ENCODE data around the gene COL5A1.

Gene COL5A1

DNA sequence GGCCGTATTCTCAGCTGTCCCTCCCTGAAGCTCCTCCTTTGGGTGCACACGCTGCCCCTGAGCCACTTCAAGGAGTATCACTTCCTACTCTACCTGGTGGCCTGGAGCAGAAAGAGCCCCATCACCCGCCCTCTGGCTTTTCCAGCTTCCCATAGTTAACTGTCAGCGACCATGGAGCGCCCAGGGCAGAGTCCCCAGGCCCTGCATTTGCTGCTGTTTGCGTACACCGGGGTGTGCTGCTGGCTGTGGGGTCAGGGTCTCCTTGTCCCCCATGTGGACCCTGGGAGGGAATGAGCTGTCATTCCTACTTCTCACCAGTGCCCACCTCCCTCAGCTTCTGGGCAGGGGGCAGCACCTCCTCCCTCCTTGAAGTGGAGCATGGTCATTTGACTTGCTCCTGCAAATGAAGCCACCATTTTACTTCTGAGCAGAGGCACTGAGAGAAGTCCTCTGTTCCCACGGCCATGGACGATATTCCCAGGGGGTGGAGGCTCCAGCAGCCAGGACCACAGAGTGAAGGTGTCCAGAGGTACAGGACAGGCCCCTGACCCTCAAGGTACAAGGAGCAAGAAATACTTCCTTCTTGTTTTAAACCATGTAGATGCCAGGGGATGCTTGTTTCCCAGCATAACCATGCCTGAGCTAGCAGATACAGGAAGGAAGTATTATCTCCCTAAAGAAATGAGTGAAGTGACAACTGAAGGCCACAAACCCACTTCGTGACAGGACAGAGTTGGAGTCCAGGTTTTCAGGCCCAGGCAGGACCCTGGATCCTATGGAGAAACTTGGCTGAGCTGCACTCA is 40.6 kb upstream of the COL5A1 start:
- no peaks in the 10 kb centered on the region for H3K4me1 ChIP-seq (ENCODE audit: control insufficient read depth in 1 of 2, insufficient read depth in 1 of 2, low read depth in 1 of 2, low read length in 1 of 2)
- no peaks in the 10 kb centered on the region for H3K27me3 ChIP-seq
- no peak overlapping the region for H3K4me3 ChIP-seq (ENCODE audit: low read depth in 1 of 2, low read length in 1 of 2)
- TF ChIP-seq, protein P1, sequence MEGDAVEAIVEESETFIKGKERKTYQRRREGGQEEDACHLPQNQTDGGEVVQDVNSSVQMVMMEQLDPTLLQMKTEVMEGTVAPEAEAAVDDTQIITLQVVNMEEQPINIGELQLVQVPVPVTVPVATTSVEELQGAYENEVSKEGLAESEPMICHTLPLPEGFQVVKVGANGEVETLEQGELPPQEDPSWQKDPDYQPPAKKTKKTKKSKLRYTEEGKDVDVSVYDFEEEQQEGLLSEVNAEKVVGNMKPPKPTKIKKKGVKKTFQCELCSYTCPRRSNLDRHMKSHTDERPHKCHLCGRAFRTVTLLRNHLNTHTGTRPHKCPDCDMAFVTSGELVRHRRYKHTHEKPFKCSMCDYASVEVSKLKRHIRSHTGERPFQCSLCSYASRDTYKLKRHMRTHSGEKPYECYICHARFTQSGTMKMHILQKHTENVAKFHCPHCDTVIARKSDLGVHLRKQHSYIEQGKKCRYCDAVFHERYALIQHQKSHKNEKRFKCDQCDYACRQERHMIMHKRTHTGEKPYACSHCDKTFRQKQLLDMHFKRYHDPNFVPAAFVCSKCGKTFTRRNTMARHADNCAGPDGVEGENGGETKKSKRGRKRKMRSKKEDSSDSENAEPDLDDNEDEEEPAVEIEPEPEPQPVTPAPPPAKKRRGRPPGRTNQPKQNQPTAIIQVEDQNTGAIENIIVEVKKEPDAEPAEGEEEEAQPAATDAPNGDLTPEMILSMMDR (IDR thresholded peaks at IDR 0.05) = no peak
- H3K36me3 ChIP-seq = no peaks in the 10 kb centered on the region
- no peak overlapping the region for H3K27ac ChIP-seq
- H3K9me3 ChIP-seq = no peaks in the 10 kb centered on the region

DNA sequence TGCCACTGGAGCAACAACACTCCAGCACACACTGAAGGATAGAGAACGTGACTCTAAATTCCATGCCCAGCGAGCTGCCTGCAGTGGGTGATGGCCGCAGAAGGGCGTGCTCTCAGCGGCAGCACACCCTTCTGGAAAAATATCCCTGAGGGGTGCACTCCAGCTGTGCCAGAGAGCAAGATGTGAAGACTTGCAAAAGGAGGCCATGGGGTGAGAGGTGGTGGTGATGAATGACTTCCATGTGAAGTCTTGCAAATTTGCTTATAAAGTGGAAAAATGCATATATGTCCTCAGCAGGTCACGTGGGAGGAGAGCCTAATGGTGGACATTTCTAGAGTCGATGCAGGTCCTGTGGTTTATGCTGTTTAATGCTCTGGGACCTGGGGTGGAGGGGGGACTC is 39.8 kb upstream of the COL5A1 start:
- Histone ChIP-seq H3K4me1 (ENCODE audit: control insufficient read depth in 1 of 2, insufficient read depth in 1 of 2, low read depth in 1 of 2, low read length in 1 of 2) (no peaks in the 10 kb centered on the region), H3K27me3 (no peaks in the 10 kb centered on the region), H3K27ac (no peak overlapping the region), H3K4me3 (ENCODE audit: low read depth in 1 of 2, low read length in 1 of 2) (no peak overlapping the region), H3K36me3 (no peaks in the 10 kb centered on the region), H3K9me3 (no peaks in the 10 kb centered on the region)
- TF ChIP-seq, protein P1 (IDR thresholded peaks at IDR 0.05) = no peak

DNA sequence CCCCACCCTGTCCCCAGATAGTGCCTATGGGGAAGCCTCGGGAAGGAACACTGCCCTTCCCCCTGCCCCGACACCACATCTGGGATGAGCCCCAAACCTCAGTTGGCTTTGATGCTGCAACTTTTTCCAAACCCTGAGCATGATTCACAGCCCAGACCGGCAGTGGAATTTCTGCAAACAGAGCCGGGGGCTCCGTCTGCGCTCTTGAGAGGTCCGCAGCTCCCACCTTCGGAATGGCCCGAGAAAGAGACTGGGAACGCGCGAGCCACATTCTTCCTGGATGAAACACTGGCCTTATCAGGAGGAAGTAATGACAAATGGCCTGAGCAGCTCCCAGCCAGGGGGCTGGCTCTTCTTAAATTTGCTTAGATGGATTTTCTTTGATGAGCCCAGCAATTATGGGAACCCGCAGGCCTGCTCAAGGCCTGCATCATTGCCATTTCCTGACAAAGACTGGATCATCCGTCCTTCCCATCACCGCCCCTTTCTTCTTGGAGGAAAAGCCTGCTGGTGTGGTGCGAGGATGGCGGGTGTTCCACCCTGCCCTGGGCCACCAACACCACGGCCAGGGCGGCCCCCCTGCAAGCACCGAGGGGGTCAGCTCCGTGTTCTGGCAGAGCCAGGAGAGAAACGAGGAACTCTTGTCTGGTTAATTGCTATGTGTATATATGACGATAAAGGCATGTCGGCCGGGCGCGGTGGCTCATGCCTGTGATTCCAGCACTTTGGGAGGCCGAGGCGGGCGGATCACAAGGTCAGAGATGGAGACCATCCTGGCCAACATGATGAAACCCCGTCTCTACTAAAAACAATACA is 38.8 kb upstream of the COL5A1 start:
- Histone ChIP-seq H3K27me3 (no peaks in the 10 kb centered on the region), H3K4me1 (ENCODE audit: control insufficient read depth in 1 of 2, insufficient read depth in 1 of 2, low read depth in 1 of 2, low read length in 1 of 2) (no peaks in the 10 kb centered on the region), H3K9me3 (no peaks in the 10 kb centered on the region), H3K27ac (no peak overlapping the region), H3K4me3 (ENCODE audit: low read depth in 1 of 2, low read length in 1 of 2) (no peak overlapping the region), H3K36me3 (no peaks in the 10 kb centered on the region)
- TF ChIP-seq, protein P1 (IDR thresholded peaks at IDR 0.05) = no peak

DNA sequence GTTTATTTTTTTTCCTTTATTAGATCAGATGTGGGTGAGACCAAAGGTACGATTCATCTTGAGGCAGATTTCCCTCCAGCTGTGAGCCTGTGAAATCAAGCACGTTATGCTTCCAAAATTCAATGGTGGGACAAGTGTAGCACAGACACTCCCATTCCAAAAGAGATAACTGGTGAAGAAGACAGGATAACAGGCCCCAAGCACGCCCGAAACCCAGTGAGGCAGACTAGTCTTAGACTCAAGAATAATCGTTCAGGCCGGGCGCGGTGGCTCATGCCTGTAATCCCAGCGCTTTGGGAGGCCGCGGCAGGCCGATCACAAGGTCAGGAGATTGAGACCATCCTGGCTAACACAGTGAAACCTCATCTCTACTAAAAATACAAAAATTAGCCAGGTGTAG is 36.8 kb upstream of the COL5A1 start:
- TF ChIP-seq, protein P1 (IDR thresholded peaks at IDR 0.05) = no peak
- H3K27me3 ChIP-seq = peaks cover 3% of the 10 kb centered on the region
- H3K27ac ChIP-seq = no peak overlapping the region
- H3K4me3 ChIP-seq (ENCODE audit: low read depth in 1 of 2, low read length in 1 of 2) = no peak overlapping the region
- H3K4me1 ChIP-seq (ENCODE audit: control insufficient read depth in 1 of 2, insufficient read depth in 1 of 2, low read depth in 1 of 2, low read length in 1 of 2) = no peaks in the 10 kb centered on the region
- no peaks in the 10 kb centered on the region for H3K9me3 ChIP-seq
- H3K36me3 ChIP-seq = no peaks in the 10 kb centered on the region

DNA sequence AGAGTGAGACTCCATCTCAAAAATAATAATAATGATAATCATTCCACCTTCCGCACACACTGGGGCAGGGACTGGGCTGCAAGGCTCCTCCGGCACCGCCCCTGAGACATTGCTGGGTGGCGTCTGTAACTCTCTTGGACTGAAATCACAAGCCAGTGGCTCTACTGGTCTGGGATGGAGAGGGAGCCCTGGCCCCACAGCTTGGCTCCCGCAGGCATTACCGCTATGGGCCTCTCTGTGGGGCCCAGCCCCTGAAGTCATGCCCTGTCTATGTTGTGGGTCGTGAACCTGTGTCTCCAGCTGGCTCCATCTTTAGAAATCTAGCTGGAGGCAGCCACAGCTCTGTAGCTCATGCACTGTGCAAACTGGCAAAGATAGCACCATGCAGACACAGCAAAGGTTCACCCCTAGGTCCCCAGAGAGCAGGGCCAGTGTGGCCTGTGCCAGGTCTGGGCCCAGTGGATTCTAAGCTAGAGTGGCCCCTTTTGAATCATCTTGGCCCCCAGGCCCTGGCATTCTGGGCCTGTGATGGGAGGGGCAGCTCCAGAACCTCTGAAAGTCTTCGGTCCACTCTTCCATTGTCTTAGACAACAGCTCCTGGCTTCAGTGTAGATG is 36.1 kb upstream of the COL5A1 start:
- Histone ChIP-seq H3K36me3 (no peaks in the 10 kb centered on the region), H3K4me3 (ENCODE audit: low read depth in 1 of 2, low read length in 1 of 2) (no peak overlapping the region), H3K27ac (no peak overlapping the region), H3K9me3 (no peaks in the 10 kb centered on the region), H3K4me1 (ENCODE audit: control insufficient read depth in 1 of 2, insufficient read depth in 1 of 2, low read depth in 1 of 2, low read length in 1 of 2) (no peaks in the 10 kb centered on the region), H3K27me3 (peaks cover 3% of the 10 kb centered on the region)
- TF ChIP-seq, protein P1 (IDR thresholded peaks at IDR 0.05) = no peak

Data from neutrophil (primary cell).